Measurements from ENCODE around the gene RAN.

RAN gene

GRCh38 chr12:130916241-130916911 lies 44.5 kb downstream of the RAN start:
- Histone ChIP-seq H3K27ac (ENCODE audit: low read depth, low read length) (no peak overlapping the region), H3K9me3 (ENCODE audit: control insufficient read depth, insufficient read depth, low read length) (peaks cover 10% of the 10 kb centered on the region; the same call in 1 of the 2 replicates), H3K4me3 (ENCODE audit: low read depth, low read length) (no peak overlapping the region)

DNA sequence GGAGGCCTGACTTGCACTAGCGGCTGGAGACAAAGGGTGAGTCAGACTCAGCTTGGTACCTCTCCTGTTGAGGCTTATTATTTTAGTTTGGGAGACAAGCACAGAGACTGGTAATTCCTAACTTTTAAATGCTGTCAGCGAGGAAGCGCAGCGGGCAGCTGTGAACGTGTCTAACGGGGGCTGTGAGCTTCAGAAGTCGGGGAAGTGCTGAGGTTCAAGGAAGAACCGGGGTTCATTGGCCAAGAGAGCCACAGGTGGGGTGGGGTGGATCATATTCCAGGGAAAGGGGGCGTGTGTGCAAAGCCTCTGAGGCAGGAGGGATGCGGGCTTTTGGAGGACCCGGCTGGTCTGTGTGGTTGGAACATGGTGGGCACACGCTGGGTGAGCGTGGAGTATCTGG lies 45.7 kb downstream of the RAN start:
- no peak overlapping the region for H3K9ac ChIP-seq (ENCODE audit: low read depth, low read length)
- H3K27ac ChIP-seq (ENCODE audit: low read depth, low read length): no peak overlapping the region
- H3K9me3 ChIP-seq (ENCODE audit: control insufficient read depth, insufficient read depth, low read length): no peaks in the 10 kb centered on the region
- H3K4me1 ChIP-seq (ENCODE audit: control insufficient read depth, insufficient read depth, low read length): no peaks in the 10 kb centered on the region
- no peaks in the 10 kb centered on the region for H3K36me3 ChIP-seq (ENCODE audit: control insufficient read depth, insufficient read depth, low read length)
- peaks cover 4% of the 10 kb centered on the region; the same call in 1 of the 2 replicates for H3K27me3 ChIP-seq (ENCODE audit: control insufficient read depth, insufficient read depth, low read length)
- H3K4me3 ChIP-seq (ENCODE audit: low read depth, low read length): no peak overlapping the region

More at GRCh38 chr12:130916241-130916911, 44.5 kb downstream of the RAN start:
- Histone ChIP-seq H3K27me3 (ENCODE audit: control insufficient read depth, insufficient read depth, low read length) (peaks cover 4% of the 10 kb centered on the region; the same call in 1 of the 2 replicates), H3K4me1 (ENCODE audit: control insufficient read depth, insufficient read depth, low read length) (no peaks in the 10 kb centered on the region), H3K9ac (ENCODE audit: low read depth, low read length) (no peak overlapping the region), H3K36me3 (ENCODE audit: control insufficient read depth, insufficient read depth, low read length) (no peaks in the 10 kb centered on the region)

- Histone ChIP-seq H3K27me3 (ENCODE audit: control insufficient read depth, insufficient read depth, low read length) (peaks cover 4% of the 10 kb centered on the region; the same call in 1 of the 2 replicates), H3K36me3 (ENCODE audit: control insufficient read depth, insufficient read depth, low read length) (no peaks in the 10 kb centered on the region), H3K9me3 (ENCODE audit: control insufficient read depth, insufficient read depth, low read length) (no peaks in the 10 kb centered on the region), H3K27ac (ENCODE audit: low read depth, low read length) (no peak overlapping the region), H3K4me1 (ENCODE audit: control insufficient read depth, insufficient read depth, low read length) (no peaks in the 10 kb centered on the region), H3K4me3 (ENCODE audit: low read depth, low read length) (no peak overlapping the region), H3K9ac (ENCODE audit: low read depth, low read length) (no peak overlapping the region)
These were observed 47.2 kb downstream of the RAN start for GRCh38 chr12:130919086-130919485.

- H3K27me3 ChIP-seq (ENCODE audit: control insufficient read depth, insufficient read depth, low read length): peaks cover 4% of the 10 kb centered on the region; the same call in 1 of the 2 replicates
- H3K4me1 ChIP-seq (ENCODE audit: control insufficient read depth, insufficient read depth, low read length): no peaks in the 10 kb centered on the region
- H3K9ac ChIP-seq (ENCODE audit: low read depth, low read length): no peak overlapping the region
- H3K9me3 ChIP-seq (ENCODE audit: control insufficient read depth, insufficient read depth, low read length): no peaks in the 10 kb centered on the region
- no peak overlapping the region for H3K27ac ChIP-seq (ENCODE audit: low read depth, low read length)
- no peaks in the 10 kb centered on the region for H3K36me3 ChIP-seq (ENCODE audit: control insufficient read depth, insufficient read depth, low read length)
- H3K4me3 ChIP-seq (ENCODE audit: low read depth, low read length): no peak overlapping the region
These were observed 48.3 kb downstream of the RAN start for GRCh38 chr12:130920119-130920703.

GRCh38 chr12:130920723-130921381 lies 49.0 kb downstream of the RAN start:
- Histone ChIP-seq H3K27ac (ENCODE audit: low read depth, low read length) (no peak overlapping the region), H3K36me3 (ENCODE audit: control insufficient read depth, insufficient read depth, low read length) (no peaks in the 10 kb centered on the region), H3K9me3 (ENCODE audit: control insufficient read depth, insufficient read depth, low read length) (no peaks in the 10 kb centered on the region), H3K4me1 (ENCODE audit: control insufficient read depth, insufficient read depth, low read length) (no peaks in the 10 kb centered on the region), H3K4me3 (ENCODE audit: low read depth, low read length) (no peak overlapping the region), H3K9ac (ENCODE audit: low read depth, low read length) (no peak overlapping the region), H3K27me3 (ENCODE audit: control insufficient read depth, insufficient read depth, low read length) (peaks cover 4% of the 10 kb centered on the region; the same call in 1 of the 2 replicates)

DNA sequence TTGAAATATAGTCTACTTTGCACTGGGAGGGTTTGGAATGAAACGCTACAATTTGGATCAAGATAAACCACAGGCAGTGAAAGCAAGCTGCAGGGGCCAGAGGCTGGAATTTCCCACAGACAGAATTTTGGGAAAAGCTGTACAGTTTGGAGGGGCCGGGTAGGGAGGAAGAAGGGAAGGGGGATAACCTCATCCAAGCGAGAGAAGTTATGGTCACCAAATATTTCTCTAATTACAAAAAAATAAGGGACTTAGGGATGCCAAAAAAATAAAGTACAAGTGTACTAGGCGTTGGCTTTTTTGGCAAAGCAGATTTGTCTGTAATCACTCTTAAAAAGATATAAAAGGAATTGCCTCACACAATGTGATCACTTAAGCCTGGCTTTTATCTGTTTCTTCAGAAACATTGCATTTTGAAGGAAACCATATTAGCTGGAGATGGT lies 50.7 kb downstream of the RAN start:
- H3K9ac ChIP-seq (ENCODE audit: low read depth, low read length): no peak overlapping the region
- no peaks in the 10 kb centered on the region for H3K9me3 ChIP-seq (ENCODE audit: control insufficient read depth, insufficient read depth, low read length)
- H3K27ac ChIP-seq (ENCODE audit: low read depth, low read length): no peak overlapping the region
- no peaks in the 10 kb centered on the region for H3K36me3 ChIP-seq (ENCODE audit: control insufficient read depth, insufficient read depth, low read length)
- H3K27me3 ChIP-seq (ENCODE audit: control insufficient read depth, insufficient read depth, low read length): no peaks in the 10 kb centered on the region
- no peaks in the 10 kb centered on the region for H3K4me1 ChIP-seq (ENCODE audit: control insufficient read depth, insufficient read depth, low read length)
- no peak overlapping the region for H3K4me3 ChIP-seq (ENCODE audit: low read depth, low read length)

- Histone ChIP-seq H3K9me3 (ENCODE audit: control insufficient read depth, insufficient read depth, low read length) (no peaks in the 10 kb centered on the region), H3K9ac (ENCODE audit: low read depth, low read length) (no peak overlapping the region), H3K27ac (ENCODE audit: low read depth, low read length) (no peak overlapping the region), H3K4me1 (ENCODE audit: control insufficient read depth, insufficient read depth, low read length) (no peaks in the 10 kb centered on the region), H3K27me3 (ENCODE audit: control insufficient read depth, insufficient read depth, low read length) (no peaks in the 10 kb centered on the region), H3K36me3 (ENCODE audit: control insufficient read depth, insufficient read depth, low read length) (no peaks in the 10 kb centered on the region), H3K4me3 (ENCODE audit: low read depth, low read length) (no peak overlapping the region)
These were observed 53.2 kb downstream of the RAN start for GRCh38 chr12:130924966-130925665.

DNA sequence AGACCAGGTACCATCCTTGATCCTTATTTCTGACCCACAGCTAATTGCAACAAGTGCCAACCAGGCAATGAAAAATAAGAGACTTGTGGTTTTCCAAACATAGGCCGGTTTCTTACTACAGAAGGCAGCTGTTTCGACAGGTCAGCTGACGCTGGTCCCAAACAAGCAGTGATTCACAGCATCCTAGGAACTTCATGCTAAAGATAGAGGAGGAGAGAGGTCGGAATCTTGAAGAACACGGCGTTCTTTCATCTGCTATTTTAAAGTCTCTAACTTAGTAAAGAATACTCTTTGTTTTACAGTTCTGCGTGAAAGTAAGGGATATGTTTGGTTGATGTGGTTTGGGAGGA lies 53.8 kb downstream of the RAN start:
- Histone ChIP-seq H3K27me3 (ENCODE audit: control insufficient read depth, insufficient read depth, low read length) (no peaks in the 10 kb centered on the region), H3K4me3 (ENCODE audit: low read depth, low read length) (no peak overlapping the region), H3K36me3 (ENCODE audit: control insufficient read depth, insufficient read depth, low read length) (no peaks in the 10 kb centered on the region), H3K4me1 (ENCODE audit: control insufficient read depth, insufficient read depth, low read length) (no peaks in the 10 kb centered on the region), H3K27ac (ENCODE audit: low read depth, low read length) (no peak overlapping the region), H3K9ac (ENCODE audit: low read depth, low read length) (no peak overlapping the region), H3K9me3 (ENCODE audit: control insufficient read depth, insufficient read depth, low read length) (no peaks in the 10 kb centered on the region)

All from HUES48 (cell line).